SK-N-SH treated with all-trans-retinoic acid at 6 μM for 48 hours (cell line): ENCODE results near the gene PKP4.

ENCODE experiments used
- CREB5 ChIP-seq: fragments of 250-450 bp; sonication (Bioruptor Pico); IDR thresholded peaks from 2 replicates; pipeline ENCODE4 v1.5.1; 2020; ENCODE audit warnings: low read depth, mild to moderate bottlenecking, moderate library complexity
- TOX ChIP-seq: fragments of 250-450 bp; sonication (Bioruptor Pico); IDR thresholded peaks from 2 replicates; pipeline ENCODE4 v1.8.0; 2021; ENCODE audit warnings: mild to moderate bottlenecking, moderate library complexity, borderline replicate concordance

- TF ChIP-seq TOX (CRISPR knock-in tag) (no peak), CREB5 (no peak)
These were observed 124.0 kb downstream of the PKP4 start for GRCh38 chr2:158580760-158581159.
